CD4-positive, alpha-beta T cell (primary cell): ENCODE data around the gene RAPGEF2. TPM values are rescaled to one million over a fixed set of nuclear protein-coding genes. Genes with fewer than 3 reads are reported as not detected.
A peak's percentile ranks its signal among the peaks of the same experiment; 100 is the strongest.

Experiments used
- ATAC-seq: fragments of 200-7000 bp; cut with Tn5 transposase; one replicate; pipeline ENCODE4 v1.10.0; 2022; ENCODE audit warnings: mild to moderate bottlenecking; ENCODE audit not compliant: poor library complexity
- CTCF ChIA-PET: fragments of 350-600 bp; sonication (Branson Sonifier 250); formaldehyde crosslinking; loops from one replicate; lab custom pipeline; 2021; ENCODE audit warnings: antibody characterized with exemption, inconsistent platforms; lab: Charles Lee
- POLR2A ChIA-PET: fragments of 350-600 bp; sonication (Branson Sonifier 250); formaldehyde crosslinking; loops from one replicate; lab custom pipeline; 2021; ENCODE audit warnings: antibody characterized with exemption, inconsistent platforms; lab: Charles Lee
- DNase-seq, 14 experiments: peaks; one replicate each; pipeline ENCODE4 v3.0.0-alpha.2; 2013 to 2020; ENCODE audit warnings: mixed read lengths in 2 of 14
- H3K27ac ChIP-seq, 2 donors: one replicate each; pipeline versions ENCODE4 v1.5.1 to v1.7.0; 2013; ENCODE audit warnings: low read length in 2 of 2, low read depth in 1 of 2, mild to moderate bottlenecking in 1 of 2
- H3K27me3 ChIP-seq, 2 experiments: 1 replicate in 1 of 2; 2 replicates in 1 of 2; pipeline versions ENCODE4 v1.6.1 to v1.7.0; 2013; ENCODE audit warnings: low read length in 2 of 2, control low read depth in 1 of 2, mild to moderate bottlenecking in 1 of 2, moderate library complexity in 1 of 2; ENCODE audit not compliant: insufficient read depth in 2 of 2, control insufficient read depth in 1 of 2
- H3K36me3 ChIP-seq: one replicate; pipeline ENCODE4 v1.6.1; 2013; ENCODE audit warnings: low read length, control low read depth; ENCODE audit not compliant: insufficient read depth
- H3K4me1 ChIP-seq: one replicate; pipeline ENCODE4 v1.6.1; 2013; ENCODE audit warnings: low read length, control low read depth; ENCODE audit not compliant: insufficient read depth
- H3K4me3 ChIP-seq: one replicate; pipeline ENCODE4 v1.5.1; 2013; ENCODE audit warnings: mild to moderate bottlenecking, low read length, moderate library complexity
- H3K9me3 ChIP-seq, 2 experiments: 1 replicate in 1 of 2; 2 replicates in 1 of 2; pipeline versions ENCODE4 v1.6.1 to v1.7.0; 2013; ENCODE audit warnings: low read length in 2 of 2, mild to moderate bottlenecking in 2 of 2, control low read depth in 1 of 2, moderate library complexity in 1 of 2; ENCODE audit not compliant: control insufficient read depth in 1 of 2, insufficient read depth in 1 of 2
- H3K27ac Mint-ChIP-seq: one replicate; pipeline ENCODE4 v1.8.0; 2020; ENCODE audit warnings: mixed read lengths
- H3K27me3 Mint-ChIP-seq: one replicate; pipeline ENCODE4 v1.8.0; 2021; ENCODE audit warnings: mixed read lengths
- H3K36me3 Mint-ChIP-seq: one replicate; pipeline ENCODE4 v1.8.0; 2021; ENCODE audit warnings: low read depth, mixed read lengths
- H3K4me1 Mint-ChIP-seq: one replicate; pipeline ENCODE4 v1.8.0; 2021; ENCODE audit warnings: low read depth, mixed read lengths
- H3K4me3 Mint-ChIP-seq: one replicate; pipeline ENCODE4 v1.8.0; 2020; ENCODE audit warnings: mild to moderate bottlenecking, mixed read lengths
- H3K9me3 Mint-ChIP-seq: one replicate; pipeline ENCODE4 v1.8.0; 2020; ENCODE audit warnings: mixed read lengths
- intact Hi-C, 2 experiments: fragments of 100-400 bp; cut with DNase I in 1 of 2; cut with micrococcal nuclease in 1 of 2; formaldehyde crosslinking; loops; one replicate each; pipeline versions ENCODE4 v1.15.1 to v1.9.0; 2023 to 2025; cut with DNase I, micrococcal nuclease
- total RNA-seq, 174 experiments: library from RNA in 2 of 174; stranded (reverse) in 2 of 174; gene quantifications; one replicate each; pipeline ENCODE4 v1.2.3 and lab custom pipeline; 2021 to 2026
- TF ChIP-seq, protein P1 (sequence below): fragments of 200-600 bp; IDR thresholded peaks from one replicate; pipeline ENCODE4 v1.8.0; 2022; ENCODE audit warnings: antibody characterized with exemption, mild to moderate bottlenecking

RAPGEF2 gene
- total RNA-seq, 2 experiments from 2014 or later = 25.6 to 26.4 TPM

DNA sequence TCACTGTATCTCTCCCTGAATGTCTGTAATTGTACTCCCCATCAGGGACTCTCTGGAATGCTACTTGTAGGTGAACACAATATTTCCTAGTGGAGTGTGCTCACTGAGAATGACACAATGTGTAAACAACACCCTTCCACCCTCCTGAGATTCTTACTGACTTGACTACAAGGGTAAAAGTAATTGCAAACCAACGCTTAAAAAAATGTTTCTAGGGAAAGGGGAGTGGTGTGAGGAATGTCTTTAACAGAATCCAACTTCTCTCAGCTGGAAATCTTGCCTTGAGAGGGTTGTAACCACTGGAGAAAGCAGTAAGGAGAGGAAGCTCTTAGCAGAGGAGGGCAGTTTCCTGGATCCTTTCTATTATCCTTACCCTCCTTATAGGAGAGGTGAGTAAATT lies 5.1 kb upstream of the RAPGEF2 start:
- Mint-ChIP-seq H3K4me3 (no peak overlapping the region), H3K9me3 (no peaks in the 10 kb centered on the region), H3K4me1 (peaks cover 16% of the 10 kb centered on the region), H3K36me3 (no peaks in the 10 kb centered on the region), H3K27me3 (no peaks in the 10 kb centered on the region), H3K27ac (no peak overlapping the region)
- ATAC-seq (no peak), DNase-seq (no peak)
- Histone ChIP-seq H3K4me1 (peaks cover 6% of the 10 kb centered on the region), H3K27ac (no peak overlapping the region), H3K27me3 (no peaks in the 10 kb centered on the region), H3K36me3 (no peaks in the 10 kb centered on the region), H3K9me3 (no peaks in the 10 kb centered on the region), H3K4me3 (no peak overlapping the region)
- ChIA-PET POLR2A (no interaction called here), CTCF (no interaction called here)
- TF ChIP-seq, protein P1, sequence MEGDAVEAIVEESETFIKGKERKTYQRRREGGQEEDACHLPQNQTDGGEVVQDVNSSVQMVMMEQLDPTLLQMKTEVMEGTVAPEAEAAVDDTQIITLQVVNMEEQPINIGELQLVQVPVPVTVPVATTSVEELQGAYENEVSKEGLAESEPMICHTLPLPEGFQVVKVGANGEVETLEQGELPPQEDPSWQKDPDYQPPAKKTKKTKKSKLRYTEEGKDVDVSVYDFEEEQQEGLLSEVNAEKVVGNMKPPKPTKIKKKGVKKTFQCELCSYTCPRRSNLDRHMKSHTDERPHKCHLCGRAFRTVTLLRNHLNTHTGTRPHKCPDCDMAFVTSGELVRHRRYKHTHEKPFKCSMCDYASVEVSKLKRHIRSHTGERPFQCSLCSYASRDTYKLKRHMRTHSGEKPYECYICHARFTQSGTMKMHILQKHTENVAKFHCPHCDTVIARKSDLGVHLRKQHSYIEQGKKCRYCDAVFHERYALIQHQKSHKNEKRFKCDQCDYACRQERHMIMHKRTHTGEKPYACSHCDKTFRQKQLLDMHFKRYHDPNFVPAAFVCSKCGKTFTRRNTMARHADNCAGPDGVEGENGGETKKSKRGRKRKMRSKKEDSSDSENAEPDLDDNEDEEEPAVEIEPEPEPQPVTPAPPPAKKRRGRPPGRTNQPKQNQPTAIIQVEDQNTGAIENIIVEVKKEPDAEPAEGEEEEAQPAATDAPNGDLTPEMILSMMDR = no peak
- intact Hi-C loops = no loop called here

DNA sequence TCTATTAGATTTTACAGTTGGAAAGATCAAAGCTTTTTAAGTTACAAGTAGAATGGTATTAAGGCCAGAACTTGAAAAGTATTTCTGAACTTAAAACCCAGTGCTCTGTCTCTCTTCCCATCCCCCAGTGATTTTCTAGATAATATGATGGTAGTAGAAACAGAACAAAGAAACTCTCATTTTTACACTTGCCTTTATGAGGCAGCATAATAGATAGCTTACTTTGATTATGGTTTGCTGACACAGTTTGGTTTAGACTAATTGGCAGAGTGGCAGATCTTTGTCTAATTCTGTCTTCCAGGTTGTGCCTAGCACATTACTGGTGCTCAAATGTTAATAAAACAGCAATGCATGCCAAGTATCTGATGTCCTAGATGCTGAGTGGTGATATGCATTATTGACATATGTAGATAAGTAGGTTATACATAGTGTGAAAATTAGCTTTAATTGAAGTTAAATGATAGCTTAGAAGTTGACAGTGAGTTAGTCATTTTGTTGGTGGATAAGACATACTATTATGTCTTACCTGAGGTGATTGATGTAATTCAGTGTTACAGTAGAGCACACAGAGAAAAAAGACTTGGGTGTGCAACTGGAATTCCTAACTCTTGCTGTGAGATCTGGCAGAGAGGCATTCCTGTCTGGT lies 4.3 kb upstream of the RAPGEF2 start:
- ChIA-PET POLR2A (no interaction called here), CTCF (no interaction called here)
- no peaks in the 10 kb centered on the region for H3K27me3 ChIP-seq
- Mint-ChIP-seq H3K4me3 (no peak overlapping the region), H3K27ac (no peak overlapping the region), H3K36me3 (no peaks in the 10 kb centered on the region), H3K4me1 (peaks cover 16% of the 10 kb centered on the region), H3K27me3 (no peaks in the 10 kb centered on the region), H3K9me3 (no peaks in the 10 kb centered on the region)
- TF ChIP-seq, protein P1 = no peak
- H3K9me3 ChIP-seq = no peaks in the 10 kb centered on the region
- intact Hi-C loops = no loop called here
- ATAC-seq (no peak), DNase-seq (no peak)
- H3K27ac ChIP-seq = no peak overlapping the region
- H3K36me3 ChIP-seq = no peaks in the 10 kb centered on the region
- H3K4me1 ChIP-seq = peaks cover 6% of the 10 kb centered on the region
- no peak overlapping the region for H3K4me3 ChIP-seq

DNA sequence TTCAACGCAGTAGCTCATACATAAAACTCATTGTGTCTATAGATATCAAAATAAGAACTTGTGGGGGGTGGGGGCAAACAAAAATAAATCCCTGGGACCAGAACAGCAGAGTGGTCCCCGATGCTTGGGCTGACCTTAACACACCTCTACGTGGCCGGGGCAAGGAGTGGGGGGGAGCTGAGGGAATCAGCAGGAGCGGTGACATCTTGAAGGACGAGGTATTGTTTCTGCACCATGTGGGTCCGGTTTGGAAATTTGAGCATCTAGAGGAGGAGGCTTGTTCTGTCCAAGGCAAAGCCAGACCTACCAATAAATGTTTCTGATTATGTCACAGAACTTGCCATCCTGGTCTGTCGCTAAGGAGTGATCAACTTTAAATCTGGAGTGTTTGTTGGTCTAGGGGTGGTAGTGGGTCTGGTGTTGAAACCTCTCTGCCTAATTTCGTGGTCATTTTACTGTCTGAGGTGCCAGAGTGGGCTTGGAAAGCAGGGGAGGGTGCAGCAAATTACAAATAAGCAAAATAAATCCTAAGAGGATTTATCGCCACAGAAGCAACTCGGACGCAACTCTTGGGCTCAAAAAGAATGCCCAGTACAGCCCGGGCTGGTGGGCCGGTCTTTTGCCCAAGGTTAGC lies 774 bp upstream of the RAPGEF2 start:
- peak overlapping the region; percentile 97 for H3K4me3 ChIP-seq
- no peak overlapping the region for H3K27ac ChIP-seq
- TF ChIP-seq, protein P1 = no peak
- no peaks in the 10 kb centered on the region for H3K9me3 ChIP-seq
- Mint-ChIP-seq H3K9me3 (no peaks in the 10 kb centered on the region), H3K27ac (peak overlapping the region; percentile 88), H3K4me1 (peaks cover 42% of the 10 kb centered on the region), H3K27me3 (no peaks in the 10 kb centered on the region), H3K36me3 (peaks cover 6% of the 10 kb centered on the region), H3K4me3 (peak overlapping the region; percentile 89)
- CTCF ChIA-PET = no interaction called here
- ATAC-seq = no peak
- H3K36me3 ChIP-seq = no peaks in the 10 kb centered on the region
- peaks cover 26% of the 10 kb centered on the region for H3K4me1 ChIP-seq
- H3K27me3 ChIP-seq = no peaks in the 10 kb centered on the region
- POLR2A ChIA-PET = no interaction called here
- intact Hi-C loops = loop anchor here (5.0 to 10.0 kb wide), 5 partner anchors 73 to 430 kb away; partner anchors contain the start of genes C4orf46 (in 2 of the 2), ETFDH (in 2 of the 2) and PPID (in 1 of the 2)
- peak in 1 of 14 experiments; percentile 20 for DNase-seq
